Renal cortical epithelial cell (primary cell): ENCODE data around the gene WDR43. TPM values are rescaled to one million over a fixed set of nuclear protein-coding genes. Genes with fewer than 3 reads are reported as not detected.
"Not testable (repeated sequence)": the region's sequence is repeated elsewhere in the genome, so short reads cannot be mapped to it uniquely, and the experiment has no call there.

ENCODE experiments used
- DNase-seq: peaks from one replicate; pipeline ENCODE4 v3.0.0-alpha.2; 2011; ENCODE audit warnings: low read depth
- total RNA-seq: library from RNA; depleted of rRNA; stranded (reverse); fragments of >200 nt; gene quantifications from 2 replicates; pipeline ENCODE4 v1.2.3, GENCODE V29; 2014

WDR43 gene
- total RNA-seq, 1 donor from 2014 or later = 107 TPM

- no peak for DNase-seq
Observed at GRCh38 chr2:28962505-28962904, 68.0 kb downstream of the WDR43 start.

GRCh38 chr2:28970464-28971160, 76.1 kb downstream of the WDR43 start:
- DNase-seq = no peak

- no peak for DNase-seq
Observed at GRCh38 chr2:28972778-28973335, 78.4 kb downstream of the WDR43 start.

GRCh38 chr2:28974252-28974651, 79.8 kb downstream of the WDR43 start:
- no peak for DNase-seq

- no peak for DNase-seq
Observed at GRCh38 chr2:28975671-28976070, 81.2 kb downstream of the WDR43 start.

- peak; percentile 67 for DNase-seq
Observed at GRCh38 chr2:28976584-28976983, 82.1 kb downstream of the WDR43 start.

- no peak for DNase-seq
Observed at GRCh38 chr2:28977176-28977875, 82.9 kb downstream of the WDR43 start.

GRCh38 chr2:28978001-28978400, 83.5 kb downstream of the WDR43 start:
- not testable (repeated sequence) for DNase-seq

- DNase-seq = no peak
Observed at GRCh38 chr2:28978606-28979005, 84.1 kb downstream of the WDR43 start.

- DNase-seq = peak; percentile 37
Observed at GRCh38 chr2:28979041-28979440, 84.6 kb downstream of the WDR43 start.

GRCh38 chr2:28979576-28980366, 85.3 kb downstream of the WDR43 start:
- no peak for DNase-seq

- no peak for DNase-seq
Observed at GRCh38 chr2:28980368-28981015, 86.0 kb downstream of the WDR43 start.

- no peak for DNase-seq
Observed at GRCh38 chr2:28981016-28981441, 86.6 kb downstream of the WDR43 start, which contains the start of gene TOGARAM2. TSS of gene TOGARAM2 (plus strand) at chr2:28981298. CDS start at chr2:28994835, 13,537 bp downstream.

- no peak for DNase-seq
Observed at GRCh38 chr2:28981620-28982376, 87.3 kb downstream of the WDR43 start.

GRCh38 chr2:28982381-28982950, 88.0 kb downstream of the WDR43 start:
- DNase-seq = no peak

GRCh38 chr2:28986429-28986828, 92.0 kb downstream of the WDR43 start:
- DNase-seq = no peak

- no peak for DNase-seq
Observed at GRCh38 chr2:28989973-28990372, 95.5 kb downstream of the WDR43 start.

- DNase-seq = no peak
Observed at GRCh38 chr2:28990445-28990844, 96.0 kb downstream of the WDR43 start.

GRCh38 chr2:28991021-28991420, 96.6 kb downstream of the WDR43 start:
- DNase-seq = no peak

GRCh38 chr2:28991460-28991859, 97.0 kb downstream of the WDR43 start:
- DNase-seq = no peak
